Activated naive CD4-positive, alpha-beta T cell treated with Interleukin-2 at 50 U/mL for 16 hours (primary cell): ENCODE measurements around the gene MAD1L1.

Experiments used
- DNase-seq: peaks from one replicate; pipeline ENCODE4 v3.0.0-alpha.2; 2020

The MAD1L1 gene

DNA sequence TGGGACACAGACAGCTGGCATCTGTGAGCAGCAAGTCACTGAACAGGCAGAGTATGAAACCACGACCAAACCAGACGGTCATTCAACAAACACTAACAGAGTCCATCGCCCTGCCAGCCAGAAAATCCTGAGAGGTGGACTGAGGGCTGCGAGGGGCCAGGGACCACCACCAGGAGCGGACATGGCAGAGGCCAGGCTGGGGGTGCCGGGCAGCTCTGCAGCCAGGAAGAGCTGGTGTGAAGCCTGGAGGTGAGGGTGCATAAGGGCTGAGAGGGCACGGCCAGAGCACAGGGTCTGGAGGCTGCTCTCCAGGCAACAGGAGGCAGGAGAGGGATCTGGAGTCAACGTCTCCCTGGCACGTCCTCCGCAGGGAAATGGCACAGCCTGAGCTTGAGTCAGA is 15.5 kb downstream of the MAD1L1 start:
- DNase-seq = no peak

GRCh38 chr7:2215851-2216250 is 16.9 kb downstream of the MAD1L1 start:
- no peak for DNase-seq

DNA sequence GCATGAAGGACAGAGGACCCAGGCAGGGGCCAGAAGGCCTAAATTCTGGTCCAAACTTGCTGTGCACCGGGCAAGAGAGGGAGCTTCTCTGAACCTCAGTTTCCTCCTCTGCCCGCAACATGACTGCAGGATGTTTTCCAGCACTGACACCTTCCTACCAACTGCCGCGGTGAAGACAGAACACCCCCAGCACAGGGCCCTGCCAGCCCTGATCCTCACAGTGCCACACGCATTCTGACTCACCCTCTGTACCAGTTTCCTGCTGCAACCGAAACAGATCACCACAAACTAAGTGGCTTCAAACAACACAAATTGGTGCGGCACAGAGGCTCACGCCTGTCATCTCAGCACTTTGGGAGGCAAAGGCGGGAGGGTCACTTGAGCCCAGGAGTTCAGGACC is 18.1 kb downstream of the MAD1L1 start:
- DNase-seq = peak; percentile 21

DNA sequence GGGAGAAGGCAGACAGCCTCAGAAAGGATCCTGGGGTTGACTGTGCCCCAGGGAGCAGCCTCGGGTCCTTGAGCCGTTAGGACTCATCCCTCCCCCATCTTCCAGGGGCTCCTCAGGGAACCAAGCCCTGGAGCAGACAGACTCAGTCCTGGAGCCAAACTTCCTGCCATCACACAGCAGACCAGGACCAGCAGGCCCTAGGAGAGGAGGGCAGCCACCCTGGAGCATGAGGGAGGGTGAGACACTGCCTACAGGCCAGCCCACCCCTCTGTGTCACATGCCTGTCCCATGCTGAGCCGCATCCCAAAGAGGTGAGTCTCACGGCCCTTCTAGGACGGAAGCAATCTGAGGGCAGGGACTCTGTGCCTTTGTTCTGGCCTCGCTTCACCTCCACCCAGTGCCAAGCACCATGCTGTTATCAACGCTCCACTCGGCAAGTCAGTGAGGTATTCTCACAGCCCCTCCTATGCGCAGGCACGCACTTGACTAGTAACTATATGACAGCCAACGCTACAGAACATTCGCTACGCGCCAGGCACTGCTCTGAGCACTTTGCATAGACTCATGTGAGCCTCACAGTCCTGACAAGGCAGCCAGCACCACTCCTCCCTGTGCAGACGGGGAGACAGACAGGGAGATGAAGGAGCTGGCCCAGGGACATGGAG is 19.1 kb downstream of the MAD1L1 start:
- no peak for DNase-seq

GRCh38 chr7:2212906-2213305 is 19.8 kb downstream of the MAD1L1 start:
- no peak for DNase-seq

DNA sequence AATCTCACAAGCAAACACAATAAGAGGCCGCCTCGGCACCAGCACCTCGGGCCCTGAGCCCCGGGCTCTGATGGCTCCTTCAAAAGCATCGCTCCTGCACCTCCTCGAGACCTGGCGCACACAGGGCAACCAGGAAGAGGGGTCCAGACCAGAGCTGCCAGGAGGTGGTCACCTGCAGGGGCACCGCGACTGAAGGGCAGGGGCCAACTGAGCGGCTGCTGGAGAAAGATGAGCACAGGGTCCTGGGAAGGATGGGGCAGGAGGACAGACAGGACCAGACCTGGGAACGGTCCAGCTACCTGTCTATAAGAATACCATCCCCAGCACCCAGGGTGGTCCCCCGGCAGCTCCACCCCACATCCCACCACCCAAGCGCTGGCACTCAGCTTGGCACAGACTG is 20.8 kb downstream of the MAD1L1 start:
- DNase-seq = no peak

- no peak for DNase-seq
These were observed 21.4 kb downstream of the MAD1L1 start for GRCh38 chr7:2211259-2211880.

- DNase-seq = no peak
These were observed 22.0 kb downstream of the MAD1L1 start for GRCh38 chr7:2210551-2211258.

DNA sequence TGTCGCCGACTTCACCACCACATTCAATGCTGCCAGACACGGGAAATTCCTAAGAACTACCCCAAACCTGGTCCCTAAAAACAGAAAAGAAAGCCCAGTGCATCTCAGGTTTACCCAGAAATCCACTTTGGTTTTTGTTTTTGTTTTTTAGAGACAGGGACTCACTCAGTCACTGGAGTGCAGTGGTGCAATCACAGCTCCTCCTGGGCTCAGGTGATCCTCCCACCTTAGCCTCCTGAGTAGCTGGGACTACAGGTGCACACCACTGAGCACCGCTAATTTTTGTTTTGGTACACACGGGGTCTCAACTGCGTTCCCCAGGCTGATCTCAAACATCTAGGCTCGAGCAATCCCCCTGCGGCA is 22.8 kb downstream of the MAD1L1 start:
- DNase-seq = no peak

GRCh38 chr7:2209146-2209960 is 23.4 kb downstream of the MAD1L1 start:
- peak; percentile 34 for DNase-seq

DNA sequence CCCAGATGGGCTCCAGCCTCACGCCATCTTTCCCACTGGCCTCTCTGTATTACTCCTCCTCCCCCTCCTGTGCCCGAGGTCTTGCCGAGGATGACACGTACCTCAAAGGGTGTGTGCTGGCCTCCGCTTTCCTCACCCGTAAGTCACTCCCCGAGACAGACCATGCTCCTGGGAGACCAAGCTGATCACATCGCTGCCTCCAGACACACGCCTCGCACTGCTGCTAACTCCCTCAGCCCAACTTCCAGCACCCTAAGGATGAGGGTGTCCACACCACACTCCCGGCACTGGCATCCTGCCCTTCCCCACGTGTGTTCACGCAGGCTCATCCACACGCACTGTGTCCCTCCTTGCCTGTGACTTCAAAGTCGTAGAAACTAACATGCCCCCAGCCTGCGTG is 24.0 kb downstream of the MAD1L1 start:
- no peak for DNase-seq

DNA sequence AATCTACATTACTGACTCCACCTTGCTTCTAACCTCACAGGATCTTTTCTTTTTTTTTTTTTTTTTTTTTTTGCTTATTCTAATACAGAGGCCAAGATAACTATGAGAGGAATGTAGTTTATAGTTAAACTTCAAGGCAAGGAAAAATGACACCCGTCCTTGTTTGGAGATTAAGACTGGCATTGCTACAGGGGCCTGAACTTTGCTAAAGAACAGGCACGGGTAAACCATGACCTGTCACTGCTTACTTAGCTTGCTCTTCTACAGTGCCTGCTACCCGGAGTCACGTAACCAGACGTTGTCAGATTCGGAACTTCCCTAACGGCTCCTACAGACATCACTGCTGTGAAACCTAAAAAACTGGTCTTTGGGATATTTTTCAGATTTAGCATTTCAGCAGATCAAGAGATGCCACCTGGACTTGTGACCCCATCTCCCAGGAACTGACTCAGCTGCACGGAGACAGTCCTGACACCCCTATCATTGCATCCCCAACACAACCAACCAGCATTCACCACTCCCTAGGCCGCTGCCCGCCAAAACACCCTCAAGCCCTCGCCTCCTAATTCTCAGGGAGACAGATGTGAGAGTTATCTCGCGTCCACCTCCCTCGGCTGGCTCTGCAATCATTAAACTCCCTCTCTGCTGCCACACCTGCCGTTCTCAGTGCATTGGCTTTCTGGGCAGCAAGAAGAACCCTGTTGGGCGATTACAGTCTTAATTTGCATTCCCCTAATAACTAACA is 27.5 kb downstream of the MAD1L1 start:
- no peak for DNase-seq

- no peak for DNase-seq
These were observed 28.3 kb downstream of the MAD1L1 start for GRCh38 chr7:2204446-2204845.

GRCh38 chr7:2203766-2204300 is 28.9 kb downstream of the MAD1L1 start:
- DNase-seq = no peak

- DNase-seq = no peak
These were observed 29.6 kb downstream of the MAD1L1 start for GRCh38 chr7:2202901-2203765.

- no peak for DNase-seq
These were observed 30.4 kb downstream of the MAD1L1 start for GRCh38 chr7:2202361-2202761.

DNA sequence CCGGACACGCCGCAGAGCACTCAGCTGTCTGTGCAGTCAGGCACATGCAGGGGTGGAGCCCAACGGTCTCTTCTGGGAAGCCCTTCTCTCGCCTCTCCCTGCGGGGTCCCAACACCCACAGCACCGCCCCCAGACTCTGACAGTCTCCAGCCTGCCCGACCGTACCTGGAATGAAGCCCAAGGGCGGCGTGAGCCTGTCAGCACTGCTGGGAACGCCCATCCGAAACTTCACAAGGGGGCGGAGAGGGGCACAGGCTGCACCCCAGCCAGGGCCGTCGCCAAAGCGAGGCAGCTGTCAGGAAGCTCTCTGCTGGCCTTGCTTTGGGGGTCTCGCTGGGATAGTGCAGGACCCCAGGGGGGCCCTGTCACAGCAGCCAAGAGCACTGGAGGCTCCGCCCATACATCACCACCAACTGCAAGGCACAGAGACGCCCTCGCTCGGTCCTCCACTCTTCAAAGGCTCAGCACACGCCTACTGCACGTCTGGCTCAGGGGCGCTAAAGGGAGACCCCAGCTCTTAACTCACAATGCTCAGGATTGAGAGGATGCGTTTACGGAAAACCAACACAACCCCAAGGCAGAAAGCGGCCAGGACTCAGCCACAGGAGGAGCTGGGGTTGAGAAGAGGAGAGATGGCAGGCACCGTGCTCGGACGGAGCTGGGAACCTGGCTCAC is 30.9 kb downstream of the MAD1L1 start:
- DNase-seq = no peak

GRCh38 chr7:2201128-2201527 is 31.6 kb downstream of the MAD1L1 start:
- DNase-seq = no peak

DNA sequence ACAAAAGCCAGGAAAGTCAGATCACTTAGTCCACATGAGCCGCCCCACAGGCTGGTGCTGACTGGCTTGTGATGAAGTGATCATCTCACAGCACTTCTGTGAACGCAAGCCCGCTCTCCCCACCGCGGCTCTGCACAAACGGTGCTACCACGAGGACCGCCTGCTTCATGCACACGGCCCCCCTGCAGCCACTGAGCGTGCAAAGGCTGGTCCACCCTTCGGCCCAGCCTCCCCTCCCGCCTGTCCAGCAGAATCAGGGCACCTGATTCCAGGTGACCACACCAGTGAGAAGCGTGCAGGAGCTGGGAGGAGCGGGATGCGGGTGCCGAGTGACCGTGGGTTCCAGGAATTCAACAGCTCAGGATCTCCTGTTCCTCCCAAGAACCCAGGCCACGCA is 32.2 kb downstream of the MAD1L1 start:
- DNase-seq = no peak

- DNase-seq = no peak
These were observed 32.7 kb downstream of the MAD1L1 start for GRCh38 chr7:2199956-2200583.
